ENCODE measurements around the gene JPH3.

JPH3 gene

GRCh38 chr16:87627542-87628245, 25.4 kb downstream of the JPH3 start:
- DNase-seq, result no peak

GRCh38 chr16:87628246-87628923, 26.1 kb downstream of the JPH3 start:
- DNase-seq, result no peak

- no peak for DNase-seq
Observed at GRCh38 chr16:87628940-87629339, 26.6 kb downstream of the JPH3 start.

- no peak for DNase-seq
Observed at GRCh38 chr16:87631067-87631466, 28.8 kb downstream of the JPH3 start.

- no peak for DNase-seq
Observed at GRCh38 chr16:87634411-87634810, 32.1 kb downstream of the JPH3 start.

- DNase-seq, result peak; percentile 70
Observed at GRCh38 chr16:87635541-87636049, 33.3 kb downstream of the JPH3 start.

- DNase-seq, result peak; percentile 83
Observed at GRCh38 chr16:87636050-87636684, 33.9 kb downstream of the JPH3 start.

- DNase-seq, result no peak
Observed at GRCh38 chr16:87636741-87637140, 34.4 kb downstream of the JPH3 start.

GRCh38 chr16:87637357-87637756, 35.0 kb downstream of the JPH3 start:
- no peak for DNase-seq

- no peak for DNase-seq
Observed at GRCh38 chr16:87638736-87639135, 36.4 kb downstream of the JPH3 start.

- no peak for DNase-seq
Observed at GRCh38 chr16:87641721-87642120, 39.4 kb downstream of the JPH3 start.

- DNase-seq, result no peak
Observed at GRCh38 chr16:87642491-87642890, 40.2 kb downstream of the JPH3 start.

GRCh38 chr16:87644186-87644585, 41.9 kb downstream of the JPH3 start:
- DNase-seq, result no peak

GRCh38 chr16:87644596-87644995, 42.3 kb downstream of the JPH3 start:
- DNase-seq, result no peak

GRCh38 chr16:87645802-87646201, 43.5 kb downstream of the JPH3 start:
- no peak for DNase-seq

- DNase-seq, result no peak
Observed at GRCh38 chr16:87647431-87648185, 45.3 kb downstream of the JPH3 start.

GRCh38 chr16:87648236-87648635, 45.9 kb downstream of the JPH3 start:
- DNase-seq, result no peak

- no peak for DNase-seq
Observed at GRCh38 chr16:87648698-87649487, 46.6 kb downstream of the JPH3 start.

GRCh38 chr16:87652386-87652785, 50.1 kb downstream of the JPH3 start:
- no peak for DNase-seq

GRCh38 chr16:87652799-87653198, 50.5 kb downstream of the JPH3 start:
- DNase-seq, result no peak

GRCh38 chr16:87653234-87653633, 50.9 kb downstream of the JPH3 start:
- peak; percentile 57 for DNase-seq

- DNase-seq, result no peak
Observed at GRCh38 chr16:87654826-87655225, 52.5 kb downstream of the JPH3 start.

Data from NCI-H82 (cell line).